Measurements from ENCODE around the gene PPARG.

- TF ChIP-seq TAF1 (conservative IDR thresholded peaks at IDR 0.05) (no peak), REST (IDR thresholded peaks at IDR 0.05) (no peak)
- TF ChIP-seq, protein P1, sequence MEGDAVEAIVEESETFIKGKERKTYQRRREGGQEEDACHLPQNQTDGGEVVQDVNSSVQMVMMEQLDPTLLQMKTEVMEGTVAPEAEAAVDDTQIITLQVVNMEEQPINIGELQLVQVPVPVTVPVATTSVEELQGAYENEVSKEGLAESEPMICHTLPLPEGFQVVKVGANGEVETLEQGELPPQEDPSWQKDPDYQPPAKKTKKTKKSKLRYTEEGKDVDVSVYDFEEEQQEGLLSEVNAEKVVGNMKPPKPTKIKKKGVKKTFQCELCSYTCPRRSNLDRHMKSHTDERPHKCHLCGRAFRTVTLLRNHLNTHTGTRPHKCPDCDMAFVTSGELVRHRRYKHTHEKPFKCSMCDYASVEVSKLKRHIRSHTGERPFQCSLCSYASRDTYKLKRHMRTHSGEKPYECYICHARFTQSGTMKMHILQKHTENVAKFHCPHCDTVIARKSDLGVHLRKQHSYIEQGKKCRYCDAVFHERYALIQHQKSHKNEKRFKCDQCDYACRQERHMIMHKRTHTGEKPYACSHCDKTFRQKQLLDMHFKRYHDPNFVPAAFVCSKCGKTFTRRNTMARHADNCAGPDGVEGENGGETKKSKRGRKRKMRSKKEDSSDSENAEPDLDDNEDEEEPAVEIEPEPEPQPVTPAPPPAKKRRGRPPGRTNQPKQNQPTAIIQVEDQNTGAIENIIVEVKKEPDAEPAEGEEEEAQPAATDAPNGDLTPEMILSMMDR (IDR thresholded peaks at IDR 0.05; ENCODE audit: low read depth, low read length, missing input control), result no peak
Measured at GRCh38 chr3:12424635-12425319, 135.9 kb downstream of the PPARG start.
